H9 (cell line): ENCODE results near the gene HS6ST2. TPM values are rescaled to one million over a fixed set of nuclear protein-coding genes. Genes with fewer than 3 reads are reported as not detected.

Source experiments
- DNase-seq: peaks from one replicate; pipeline ENCODE4 v3.0.0-alpha.2; 2017
- H2AFZ ChIP-seq: one replicate; pipeline ENCODE4 v1.6.1; 2013; ENCODE audit warnings: mild to moderate bottlenecking, low read length, control low read depth, moderate library complexity
- H2AK5ac ChIP-seq: 2 replicates; pipeline ENCODE4 v1.6.1; 2013; ENCODE audit warnings: low read length, control low read depth, mixed read lengths; ENCODE audit not compliant: insufficient read length
- H2BK120ac ChIP-seq: one replicate; pipeline ENCODE4 v1.6.1; 2013; ENCODE audit warnings: low read depth, mild to moderate bottlenecking, low read length, control low read depth, inconsistent platforms; ENCODE audit not compliant: poor library complexity, severe bottlenecking
- H2BK12ac ChIP-seq: 2 replicates; pipeline ENCODE4 v1.6.1; 2013; ENCODE audit warnings: low read length, control low read depth, mixed read lengths, low read depth; ENCODE audit not compliant: insufficient read length
- H2BK15ac ChIP-seq: 2 replicates; pipeline ENCODE4 v1.6.1; 2013; ENCODE audit warnings: low read depth, low read length, control low read depth
- H2BK20ac ChIP-seq: one replicate; pipeline ENCODE4 v1.6.1; 2013; ENCODE audit warnings: low read depth, mild to moderate bottlenecking, low read length, control low read depth, inconsistent platforms; ENCODE audit not compliant: poor library complexity, severe bottlenecking
- H2BK5ac ChIP-seq: 2 replicates; pipeline ENCODE4 v1.6.1; 2013; ENCODE audit warnings: low read length, control low read depth, mixed read lengths; ENCODE audit not compliant: insufficient read length
- H3K14ac ChIP-seq: 2 replicates; pipeline ENCODE4 v1.6.1; 2013; ENCODE audit warnings: low read length, control low read depth; ENCODE audit not compliant: insufficient read depth
- H3K18ac ChIP-seq: 2 replicates; pipeline ENCODE4 v1.6.1; 2013; ENCODE audit warnings: low read depth, mild to moderate bottlenecking, mixed read lengths, low read length, control low read depth; ENCODE audit not compliant: insufficient read length
- H3K23ac ChIP-seq: 2 replicates; pipeline ENCODE4 v1.6.1; 2013; ENCODE audit warnings: low read length, control low read depth, mixed read lengths, low read depth; ENCODE audit not compliant: insufficient read length
- H3K23me2 ChIP-seq: 2 replicates; pipeline ENCODE4 v1.6.1; 2013; ENCODE audit warnings: low read depth, mild to moderate bottlenecking, mixed read lengths, low read length, control low read depth; ENCODE audit not compliant: insufficient read length, poor library complexity, severe bottlenecking
- H3K27ac ChIP-seq: 2 replicates; pipeline ENCODE4 v1.5.1; 2013; ENCODE audit warnings: low read length, control low read depth, mixed read lengths, low read depth; ENCODE audit not compliant: insufficient read length
- H3K27me3 ChIP-seq: 2 replicates; pipeline ENCODE4 v1.6.1; 2013; ENCODE audit warnings: low read length, control low read depth, inconsistent platforms; ENCODE audit not compliant: insufficient read depth
- H3K4ac ChIP-seq: 2 replicates; pipeline ENCODE4 v1.6.1; 2013; ENCODE audit warnings: low read depth, mild to moderate bottlenecking, control low read depth, inconsistent platforms, low read length, moderate library complexity
- H3K4me1 ChIP-seq: 2 replicates; pipeline ENCODE4 v1.6.1; 2013; ENCODE audit warnings: low read length, control low read depth, inconsistent platforms; ENCODE audit not compliant: insufficient read depth
- H3K4me2 ChIP-seq: 2 replicates; pipeline ENCODE4 v1.6.1; 2013; ENCODE audit warnings: low read length, control low read depth, mixed read lengths; ENCODE audit not compliant: insufficient read length, insufficient read depth
- H3K56ac ChIP-seq: 2 replicates; pipeline ENCODE4 v1.6.1; 2013; ENCODE audit warnings: low read depth, mild to moderate bottlenecking, mixed read lengths, low read length, control low read depth; ENCODE audit not compliant: insufficient read length
- H3K79me1 ChIP-seq: 2 replicates; pipeline ENCODE4 v1.6.1; 2013; ENCODE audit warnings: low read depth, mild to moderate bottlenecking, moderate library complexity, low read length, control low read depth, inconsistent platforms; ENCODE audit not compliant: insufficient read depth, poor library complexity, severe bottlenecking
- H3K79me2 ChIP-seq: 2 replicates; pipeline ENCODE4 v1.6.1; 2013; ENCODE audit warnings: low read length, control low read depth, inconsistent platforms; ENCODE audit not compliant: insufficient read depth
- H3K9ac ChIP-seq: 2 replicates; pipeline ENCODE4 v1.6.1; 2013; ENCODE audit warnings: low read length, control low read depth, mixed read lengths; ENCODE audit not compliant: insufficient read length; ENCODE audit errors: extremely low read depth
- H3K9me3 ChIP-seq: one replicate; pipeline ENCODE4 v1.6.1; 2013; ENCODE audit warnings: low read depth, low read length, inconsistent platforms; ENCODE audit not compliant: control insufficient read depth
- H3T11ph ChIP-seq: one replicate; pipeline ENCODE4 v1.6.1; 2013; ENCODE audit warnings: mild to moderate bottlenecking, low read length, control low read depth, inconsistent platforms
- H4K20me1 ChIP-seq: one replicate; pipeline ENCODE4 v1.6.1; 2013; ENCODE audit not compliant: control insufficient read depth, insufficient read length, insufficient read depth
- H4K5ac ChIP-seq: 2 replicates; pipeline ENCODE4 v1.6.1; 2013; ENCODE audit warnings: low read depth, mild to moderate bottlenecking, mixed read lengths, low read length, control low read depth; ENCODE audit not compliant: insufficient read length
- H4K8ac ChIP-seq: replicated peaks from 2 replicates; pipeline ENCODE4 v1.6.1; 2013; ENCODE audit warnings: low read length, control low read depth, mixed read lengths, low read depth; ENCODE audit not compliant: insufficient read length
- H4K91ac ChIP-seq: 2 replicates; pipeline ENCODE4 v1.6.1; 2013; ENCODE audit warnings: low read depth, mild to moderate bottlenecking, moderate library complexity, mixed read lengths, low read length, control low read depth; ENCODE audit not compliant: insufficient read length
- H3K27ac Mint-ChIP-seq, 3 experiments: 2 replicates in 2 of 3; 3 replicates in 1 of 3; pipeline ENCODE4 v1.8.0; 2020 to 2021; ENCODE audit warnings: mixed read lengths in 3 of 3, mild to moderate bottlenecking in 1 of 3, moderate library complexity in 1 of 3
- H3K27me3 Mint-ChIP-seq: 2 replicates; pipeline ENCODE4 v1.8.0; 2021; ENCODE audit warnings: low read depth, mild to moderate bottlenecking, moderate library complexity, mixed read lengths
- H3K36me3 Mint-ChIP-seq, 3 experiments: 2 replicates in 2 of 3; 3 replicates in 1 of 3; pipeline ENCODE4 v1.8.0; 2020 to 2021; ENCODE audit warnings: low read depth in 3 of 3, mixed read lengths in 3 of 3; ENCODE audit not compliant: insufficient read depth in 1 of 3
- H3K4me1 Mint-ChIP-seq, 2 experiments: 2 replicates each; pipeline ENCODE4 v1.8.0; 2020; ENCODE audit warnings: mixed read lengths in 2 of 2
- H3K4me3 Mint-ChIP-seq, 2 experiments: 2 replicates in 1 of 2; 3 replicates in 1 of 2; pipeline ENCODE4 v1.8.0; 2020 to 2021; ENCODE audit warnings: mild to moderate bottlenecking in 2 of 2, mixed read lengths in 2 of 2, moderate library complexity in 1 of 2
- H3K9me3 Mint-ChIP-seq, 2 experiments: 2 replicates in 1 of 2; 3 replicates in 1 of 2; pipeline ENCODE4 v1.8.0; 2020; ENCODE audit warnings: mild to moderate bottlenecking in 2 of 2, mixed read lengths in 2 of 2, moderate library complexity in 1 of 2
- WGBS: extraction: QIAGEN DNeasy Blood & Tissue Kit; methylation state at CpG from one replicate; pipeline ENCODE4 v1.1.7; 2013; ENCODE audit warnings: missing lambda C conversion rate, low lambda C conversion rate, mixed read lengths; ENCODE audit not compliant: insufficient read length; ENCODE audit errors: extremely low coverage; 5-methylcytosine and 5-hydroxymethylcytosine counted together
- total RNA-seq: library from RNA; stranded (reverse); gene quantifications from 2 replicates; pipeline ENCODE4 v1.2.1, GENCODE V29; 2021
- TF ChIP-seq, protein P1 (sequence below): fragments of 200-600 bp; sonication (generic); conservative IDR thresholded peaks from 3 replicates; pipeline ENCODE4 v1.8.0; 2021; ENCODE audit warnings: antibody characterized with exemption, mild to moderate bottlenecking

Gene HS6ST2
- total RNA-seq, 1 experiment from 2014 or later, result 4.8 TPM

DNA sequence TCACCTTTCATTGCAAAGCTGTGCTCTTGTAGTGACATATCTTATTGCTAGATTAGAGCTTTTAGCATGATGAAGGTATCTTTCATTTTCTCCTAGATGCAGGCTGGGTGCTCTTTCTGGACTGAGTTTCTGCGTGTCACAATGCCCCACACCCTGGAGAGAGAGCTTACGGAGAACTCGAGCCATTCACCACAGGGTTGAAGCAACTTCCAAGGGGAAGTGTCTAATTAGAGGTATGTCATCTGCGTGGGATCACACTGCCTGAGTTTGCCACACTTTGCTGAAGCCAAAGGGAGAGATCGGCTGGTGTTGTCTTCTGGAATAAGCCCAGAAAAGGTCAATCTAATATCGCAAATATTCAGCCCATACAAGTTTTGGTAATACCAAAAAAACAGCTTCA, 290.3 kb downstream of the HS6ST2 start:
- Histone ChIP-seq H3K27ac (no peak overlapping the region), H3K14ac (no peak overlapping the region), H3K23me2 (no peaks in the 10 kb centered on the region), H4K91ac (no peak overlapping the region), H3K79me2 (no peaks in the 10 kb centered on the region), H2AFZ (no peak overlapping the region), H2AK5ac (no peak overlapping the region), H4K8ac (no peak overlapping the region), H3K23ac (no peak overlapping the region), H3K4me2 (no peak overlapping the region), H2BK120ac (no peak overlapping the region), H3T11ph (no peak overlapping the region), H3K56ac (no peak overlapping the region), H4K20me1 (no peaks in the 10 kb centered on the region), H2BK5ac (no peak overlapping the region), H3K4ac (no peak overlapping the region), H3K18ac (no peak overlapping the region), H3K9me3 (no peaks in the 10 kb centered on the region), H2BK20ac (no peak overlapping the region), H2BK15ac (no peak overlapping the region), H3K27me3 (peaks cover 38% of the 10 kb centered on the region; the same call in 1 of the 2 replicates), H3K9ac (no peak overlapping the region), H3K4me1 (peaks cover 3% of the 10 kb centered on the region; the same call in 1 of the 2 replicates), H2BK12ac (no peak overlapping the region), H4K5ac (no peak overlapping the region), H3K79me1 (no peaks in the 10 kb centered on the region)
- TF ChIP-seq, protein P1, sequence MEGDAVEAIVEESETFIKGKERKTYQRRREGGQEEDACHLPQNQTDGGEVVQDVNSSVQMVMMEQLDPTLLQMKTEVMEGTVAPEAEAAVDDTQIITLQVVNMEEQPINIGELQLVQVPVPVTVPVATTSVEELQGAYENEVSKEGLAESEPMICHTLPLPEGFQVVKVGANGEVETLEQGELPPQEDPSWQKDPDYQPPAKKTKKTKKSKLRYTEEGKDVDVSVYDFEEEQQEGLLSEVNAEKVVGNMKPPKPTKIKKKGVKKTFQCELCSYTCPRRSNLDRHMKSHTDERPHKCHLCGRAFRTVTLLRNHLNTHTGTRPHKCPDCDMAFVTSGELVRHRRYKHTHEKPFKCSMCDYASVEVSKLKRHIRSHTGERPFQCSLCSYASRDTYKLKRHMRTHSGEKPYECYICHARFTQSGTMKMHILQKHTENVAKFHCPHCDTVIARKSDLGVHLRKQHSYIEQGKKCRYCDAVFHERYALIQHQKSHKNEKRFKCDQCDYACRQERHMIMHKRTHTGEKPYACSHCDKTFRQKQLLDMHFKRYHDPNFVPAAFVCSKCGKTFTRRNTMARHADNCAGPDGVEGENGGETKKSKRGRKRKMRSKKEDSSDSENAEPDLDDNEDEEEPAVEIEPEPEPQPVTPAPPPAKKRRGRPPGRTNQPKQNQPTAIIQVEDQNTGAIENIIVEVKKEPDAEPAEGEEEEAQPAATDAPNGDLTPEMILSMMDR, result no peak
- Mint-ChIP-seq H3K36me3 (no peaks in the 10 kb centered on the region; a peak in 1 of 7 replicates), H3K4me1 (peaks cover 27 to 39% of the 10 kb centered on the region in 2 experiments), H3K9me3 (no peaks in the 10 kb centered on the region; a peak in 1 of 5 replicates), H3K27ac (no peak overlapping the region), H3K4me3 (no peak overlapping the region), H3K27me3 (peaks cover 100% of the 10 kb centered on the region)
- WGBS, result no CpG with 5 or more reads among the region's 6 CpGs
- DNase-seq, result no peak
